Hematopoietic multipotent progenitor cell treated with erythropoietin and hydrocortisone succinate and interleukin-3 and kit ligand, for 15 days (in vitro differentiated cells): ENCODE data around the gene FARP1.

Experiments used
- DNase-seq: peaks from one replicate; pipeline ENCODE4 v3.0.0-alpha.2; 2015; ENCODE audit warnings: low spot score

FARP1 gene

GRCh38 chr13:98445340-98446233 lies 302.7 kb downstream of the FARP1 start:
- DNase-seq = peak; percentile 72

- DNase-seq = no peak
Observed at GRCh38 chr13:98446234-98446621, 303.3 kb downstream of the FARP1 start.

- DNase-seq = no peak
Observed at GRCh38 chr13:98447130-98447529, 304.2 kb downstream of the FARP1 start.

- peak; percentile 49 for DNase-seq
Observed at GRCh38 chr13:98447881-98448641, 305.2 kb downstream of the FARP1 start.

GRCh38 chr13:98448642-98448928 lies 305.7 kb downstream of the FARP1 start:
- no peak for DNase-seq

- DNase-seq = no peak
Observed at GRCh38 chr13:98449273-98449672, 306.4 kb downstream of the FARP1 start.

GRCh38 chr13:98450026-98450425 lies 307.1 kb downstream of the FARP1 start:
- DNase-seq = no peak

GRCh38 chr13:98450539-98451111 lies 307.7 kb downstream of the FARP1 start:
- no peak for DNase-seq

- DNase-seq = no peak
Observed at GRCh38 chr13:98451676-98452470, 309.0 kb downstream of the FARP1 start.

- DNase-seq = no peak
Observed at GRCh38 chr13:98452851-98453843, 310.3 kb downstream of the FARP1 start.

- DNase-seq = peak; percentile 11
Observed at GRCh38 chr13:98454389-98454881, 311.5 kb downstream of the FARP1 start.

GRCh38 chr13:98456413-98456845 lies 313.5 kb downstream of the FARP1 start:
- DNase-seq = no peak

GRCh38 chr13:98457053-98457452 lies 314.2 kb downstream of the FARP1 start:
- no peak for DNase-seq

- DNase-seq = no peak
Observed at GRCh38 chr13:98458431-98458830, 315.5 kb downstream of the FARP1 start.

- no peak for DNase-seq
Observed at GRCh38 chr13:98459171-98459681, 316.3 kb downstream of the FARP1 start.

- DNase-seq = no peak
Observed at GRCh38 chr13:98459721-98460370, 317.0 kb downstream of the FARP1 start.

GRCh38 chr13:98460516-98460915 lies 317.6 kb downstream of the FARP1 start:
- DNase-seq = no peak

GRCh38 chr13:98461486-98462240 lies 318.8 kb downstream of the FARP1 start:
- no peak for DNase-seq

GRCh38 chr13:98462241-98462882 lies 319.5 kb downstream of the FARP1 start:
- no peak for DNase-seq
